ENCODE measurements around the gene PUS7.
"Not testable (repeated sequence)": the region's sequence is repeated elsewhere in the genome, so short reads cannot be mapped to it uniquely, and the experiment has no call there.

PUS7 gene

DNA sequence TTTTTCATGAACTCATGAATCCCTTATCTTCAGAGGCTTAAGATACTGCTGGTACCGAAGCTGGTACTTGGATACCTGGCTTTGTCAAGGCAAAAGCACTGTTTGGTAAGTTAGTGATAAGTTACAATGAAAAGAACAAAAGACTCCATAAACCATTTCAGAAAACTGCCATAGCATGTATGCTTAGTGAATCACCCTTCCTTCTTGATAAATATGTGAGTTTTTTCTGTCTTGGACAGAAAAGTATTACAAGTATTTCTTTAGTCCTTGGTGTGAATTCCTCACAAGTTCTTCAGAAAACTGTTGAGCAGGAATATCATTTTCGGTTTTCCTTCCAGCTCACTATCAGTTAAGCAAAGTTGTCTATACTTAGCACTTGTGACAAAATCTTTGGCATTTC is 25.6 kb downstream of the PUS7 start:
- DNase-seq (ENCODE audit: low read depth, low spot score), result no peak

DNA sequence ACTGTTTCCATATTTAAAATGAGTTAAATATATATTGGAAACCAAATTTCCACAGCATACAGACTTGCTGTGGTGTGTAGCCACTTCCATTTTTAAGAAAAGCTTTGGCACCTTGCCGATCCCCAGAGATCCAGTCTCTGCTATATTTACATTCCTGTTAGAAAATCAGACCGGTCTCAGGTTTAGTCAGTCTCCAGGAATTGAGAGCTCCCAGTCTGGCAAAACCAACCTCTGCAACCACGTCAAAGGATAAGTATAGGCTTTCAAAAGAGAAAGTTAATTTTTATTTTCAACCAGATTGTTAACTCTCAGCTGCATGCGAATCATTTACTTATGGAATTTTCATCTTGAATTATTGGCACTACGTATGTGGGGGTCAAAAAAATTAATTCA is 28.2 kb downstream of the PUS7 start:
- no peak for DNase-seq (ENCODE audit: low read depth, low spot score)

DNA sequence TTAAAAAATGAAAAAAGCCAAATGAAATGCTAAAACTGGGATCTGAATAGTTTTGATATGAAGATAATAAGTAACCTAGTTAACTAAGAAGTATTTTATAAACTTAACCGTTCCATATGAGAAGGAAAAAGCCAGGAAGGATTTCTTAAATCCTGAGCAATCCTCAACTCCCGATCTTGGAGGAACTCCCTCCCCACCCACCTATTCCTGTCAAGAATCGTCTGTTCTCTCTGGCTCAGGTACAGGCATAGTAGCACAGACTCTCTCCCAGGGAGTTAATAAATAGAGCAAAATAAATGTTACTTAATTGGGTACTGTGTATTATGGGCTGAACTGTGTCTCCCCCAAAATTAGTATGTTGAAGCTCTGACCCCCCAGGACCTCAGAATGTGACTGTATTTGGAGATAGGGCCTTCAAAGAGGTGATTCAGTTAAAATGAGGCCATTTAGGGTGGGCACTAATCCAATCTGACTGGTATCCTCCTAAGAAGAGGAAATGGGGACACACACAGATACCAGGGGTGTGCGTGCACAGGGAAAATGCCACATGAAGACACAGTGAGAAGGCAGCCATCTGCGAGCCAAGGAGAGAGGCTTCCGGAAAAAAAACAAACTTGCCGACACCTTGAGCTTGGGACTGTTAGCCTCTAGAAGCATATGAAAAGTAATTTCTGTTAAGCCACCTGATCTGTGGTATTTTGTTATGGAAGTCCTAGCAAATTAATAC is 28.7 kb downstream of the PUS7 start:
- no peak for DNase-seq (ENCODE audit: low read depth, low spot score)

DNA sequence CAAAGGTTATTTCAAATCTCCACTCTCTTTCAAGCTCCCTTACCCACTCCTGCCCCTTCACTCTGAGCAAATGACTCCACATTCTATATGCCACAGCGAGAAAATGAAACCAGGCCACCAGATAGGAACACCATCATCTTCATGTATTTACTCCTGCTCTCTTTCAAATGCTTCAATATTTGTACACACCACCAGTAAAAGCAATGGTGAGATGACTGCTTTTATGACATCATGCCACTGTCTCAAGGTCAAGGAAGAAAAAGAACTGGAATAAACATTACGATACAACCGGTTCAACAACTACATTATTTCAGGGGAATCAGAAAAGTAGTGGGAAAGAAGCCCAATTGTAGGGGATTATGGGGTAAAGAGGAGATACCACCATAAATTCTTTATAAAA is 32.7 kb downstream of the PUS7 start:
- DNase-seq (ENCODE audit: low read depth, low spot score), result no peak

DNA sequence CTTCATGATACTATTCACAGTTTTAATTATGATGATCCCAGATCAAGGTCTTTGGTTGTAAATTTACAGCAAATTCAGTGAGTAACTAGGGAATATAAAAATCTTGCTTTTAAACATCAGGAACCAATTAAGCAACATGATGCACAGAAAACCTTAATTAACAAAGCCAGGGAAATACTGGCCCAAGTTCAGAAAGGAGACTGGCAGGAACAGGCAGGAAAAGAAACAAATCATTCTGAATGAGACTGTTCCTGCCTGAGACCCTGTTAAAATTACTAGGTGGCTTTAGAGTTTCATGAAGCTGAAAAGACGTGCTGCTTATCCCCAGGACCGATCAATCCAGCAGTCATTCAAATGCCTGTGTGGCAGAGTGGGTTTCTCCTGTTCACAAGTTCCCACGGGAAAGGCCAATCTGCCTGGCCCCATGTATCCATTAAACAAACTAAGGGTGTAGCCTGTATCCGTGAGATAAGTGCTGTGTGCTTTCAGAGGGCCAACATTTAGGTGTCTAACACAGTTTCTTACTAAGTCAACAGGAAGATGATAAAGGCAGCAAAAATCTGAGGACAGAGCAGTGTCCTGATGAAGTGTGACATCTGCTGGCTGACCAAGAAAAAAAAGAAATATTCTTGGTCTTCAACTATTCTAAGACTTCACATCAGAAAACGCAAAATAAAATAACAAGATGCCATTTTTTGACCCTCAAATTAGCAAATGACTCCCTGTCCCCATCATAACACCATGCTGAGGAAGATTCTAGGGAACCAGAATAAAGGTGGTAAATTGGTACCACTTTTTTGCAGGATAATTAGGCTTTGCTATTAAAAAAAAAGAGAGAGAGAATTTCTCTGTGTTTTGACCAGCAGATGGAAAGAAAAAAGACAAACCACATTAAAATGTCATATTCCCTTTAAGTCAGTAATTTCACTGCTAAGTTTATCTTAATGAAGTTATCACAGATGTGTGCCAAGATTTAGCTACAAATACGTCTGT is 34.2 kb downstream of the PUS7 start:
- DNase-seq (ENCODE audit: low read depth, low spot score), result peak; percentile 24

DNA sequence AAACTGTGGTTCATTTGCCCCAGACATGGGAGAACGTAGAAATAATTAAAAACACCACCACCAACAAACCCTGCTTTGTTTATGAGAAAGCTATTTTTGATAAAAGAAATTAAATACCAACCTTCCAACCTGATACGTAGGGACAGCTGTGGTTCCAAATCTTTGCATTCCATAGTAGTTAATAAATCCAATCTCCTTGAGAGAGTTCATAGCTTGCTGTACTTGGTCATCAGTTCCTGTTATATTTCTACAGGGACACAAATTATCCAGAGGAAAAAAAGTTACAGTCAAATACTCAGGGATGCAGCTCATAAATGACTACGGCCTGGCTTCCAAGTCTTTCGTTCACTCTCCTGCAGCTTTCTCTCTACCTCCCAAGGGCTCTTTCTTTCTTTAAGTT is 41.1 kb downstream of the PUS7 start:
- no peak for DNase-seq (ENCODE audit: low read depth, low spot score)

DNA sequence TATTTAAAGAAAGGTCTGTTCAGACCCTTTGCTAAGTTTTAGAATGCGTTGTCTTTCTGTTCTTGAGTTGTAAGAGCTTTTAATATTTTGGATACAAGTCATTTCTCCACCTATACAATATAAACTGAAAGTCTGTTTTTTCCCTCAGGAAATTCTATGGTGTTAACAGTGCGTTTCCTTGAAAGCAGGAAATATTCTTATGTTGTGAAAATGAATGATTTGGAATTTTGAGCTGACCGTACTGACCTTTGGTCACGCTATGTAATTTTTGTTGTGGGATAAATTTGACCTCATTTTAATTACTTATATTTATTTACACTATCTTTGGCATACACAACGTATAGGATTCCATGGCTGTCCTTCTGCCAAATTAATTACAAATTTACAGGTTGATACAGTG is 43.5 kb downstream of the PUS7 start:
- no peak for DNase-seq (ENCODE audit: low read depth, low spot score)

DNA sequence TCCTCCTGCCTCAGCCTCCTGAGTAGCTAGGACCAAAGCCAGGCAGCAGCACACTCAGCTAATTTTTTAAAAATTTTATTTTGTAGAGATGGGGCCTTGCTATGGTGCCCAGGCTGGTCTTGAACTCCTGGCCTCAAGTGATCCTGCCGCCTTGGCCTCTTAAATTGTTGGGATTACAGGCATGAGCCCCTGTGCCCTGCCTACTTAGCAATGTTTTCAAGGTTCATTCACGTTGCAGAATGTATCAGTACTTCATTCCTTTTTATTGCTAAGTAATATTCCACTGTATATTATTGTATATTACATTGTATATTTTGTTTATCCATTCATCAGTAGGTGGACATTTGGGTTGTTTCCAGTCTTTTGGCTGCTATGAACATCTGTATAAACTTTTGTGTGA is 44.2 kb downstream of the PUS7 start:
- no peak for DNase-seq (ENCODE audit: low read depth, low spot score)

DNA sequence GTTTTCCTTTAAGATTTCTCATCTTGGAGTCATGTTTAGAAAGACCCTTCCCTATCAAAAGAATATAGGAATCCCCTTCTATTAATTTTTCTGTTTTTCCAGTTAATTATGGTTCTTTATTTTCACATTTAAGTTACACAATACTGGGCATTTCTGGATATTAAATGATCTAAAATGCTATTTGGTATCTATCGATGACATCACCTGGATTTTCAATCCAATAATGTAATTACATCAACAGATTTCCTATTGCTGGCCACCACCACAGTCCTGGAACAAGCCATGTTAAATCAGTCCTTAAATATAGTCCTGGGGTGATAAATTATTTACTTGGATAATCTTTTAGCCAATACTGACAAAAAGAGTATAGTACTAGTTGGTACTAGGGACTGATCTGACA is 48.0 kb downstream of the PUS7 start:
- no peak for DNase-seq (ENCODE audit: low read depth, low spot score)

DNA sequence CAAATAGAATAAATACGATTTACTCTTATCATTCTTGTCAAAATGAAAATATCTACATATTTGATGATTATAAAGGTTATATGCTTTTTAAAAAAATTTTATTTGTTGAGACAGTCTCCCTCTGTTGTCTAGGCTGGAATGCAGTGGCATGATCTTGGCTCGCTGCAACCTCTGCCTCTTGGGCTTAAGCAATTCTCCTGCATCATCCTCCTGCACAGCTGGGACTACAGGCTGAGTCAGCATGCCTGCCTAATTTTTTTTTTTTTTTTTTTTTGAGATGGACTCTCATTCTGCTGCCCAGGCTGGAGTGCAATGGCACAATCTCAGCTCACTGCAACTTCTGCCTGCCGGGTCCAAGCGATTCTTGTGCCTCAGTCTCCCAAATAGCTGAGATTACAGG is 48.9 kb downstream of the PUS7 start:
- peak; percentile 32 for DNase-seq (ENCODE audit: low read depth, low spot score)

DNA sequence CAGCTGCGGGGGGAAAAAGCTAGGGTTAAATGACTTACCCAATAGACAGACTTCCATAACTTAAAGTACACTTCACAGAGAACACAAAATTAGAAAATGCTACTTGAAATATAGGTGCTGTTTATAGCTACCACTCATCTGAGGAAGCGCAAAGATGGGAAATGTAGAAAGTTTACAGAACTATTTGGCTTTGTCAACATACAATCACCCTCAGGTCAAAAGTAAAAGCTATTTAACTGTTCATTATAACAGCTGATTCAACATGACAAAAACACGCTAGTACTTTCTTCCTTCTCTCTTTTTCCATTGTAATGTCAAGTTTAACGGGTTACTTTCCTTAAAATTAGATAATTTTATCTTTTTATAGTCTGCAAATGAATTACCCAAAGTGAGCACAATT is 51.2 kb downstream of the PUS7 start:
- DNase-seq (ENCODE audit: low read depth, low spot score), result no peak

DNA sequence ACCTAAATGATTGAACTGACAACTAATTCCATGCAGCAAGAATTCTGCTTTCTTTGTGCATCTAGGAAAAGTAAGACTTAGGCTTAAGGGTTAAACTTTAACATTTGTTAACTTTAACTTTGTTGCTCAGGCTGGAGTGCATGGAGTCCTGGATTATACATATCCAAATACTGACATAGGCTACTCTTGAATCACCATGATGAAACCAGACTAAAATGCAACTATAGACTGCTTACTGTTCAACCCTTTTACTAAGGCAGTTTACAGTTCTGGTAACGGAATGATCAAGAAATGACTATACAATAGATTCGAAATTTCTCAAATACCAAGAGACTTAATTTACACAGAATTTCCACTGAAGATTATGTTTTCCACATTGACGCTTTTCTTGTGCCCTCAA is 52.0 kb downstream of the PUS7 start:
- DNase-seq (ENCODE audit: low read depth, low spot score), result no peak

DNA sequence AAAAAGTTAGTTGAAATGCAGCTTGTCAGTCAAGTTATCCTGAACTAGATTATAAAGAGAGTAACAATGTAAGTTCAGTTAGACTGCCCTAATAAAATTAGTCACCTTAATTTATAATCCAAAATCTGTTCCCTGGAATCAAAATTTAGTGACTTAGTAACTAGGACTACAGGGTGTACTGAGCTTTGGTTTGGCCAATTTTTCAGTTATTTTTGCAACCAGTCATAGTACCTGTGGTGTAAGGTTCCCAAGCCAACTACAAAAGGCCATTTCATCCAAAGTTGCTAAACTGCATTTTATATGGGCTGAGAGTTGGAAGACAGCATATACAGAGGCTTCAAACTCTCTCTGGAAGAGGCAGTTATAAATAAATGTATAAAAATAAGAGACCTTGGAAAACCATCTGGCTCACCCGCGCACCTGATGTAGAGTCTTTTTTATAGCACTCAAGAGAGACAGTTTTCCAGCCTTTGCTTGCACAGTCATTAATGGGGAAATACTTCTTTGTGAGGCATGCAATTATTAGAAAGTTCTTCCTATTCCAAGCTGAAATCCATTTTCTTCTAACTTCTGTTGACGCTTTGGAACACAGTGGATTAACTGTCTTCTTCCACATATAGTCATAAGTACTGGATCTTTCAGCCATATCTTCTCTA is 59.2 kb downstream of the PUS7 start:
- no peak for DNase-seq (ENCODE audit: low read depth, low spot score)

DNA sequence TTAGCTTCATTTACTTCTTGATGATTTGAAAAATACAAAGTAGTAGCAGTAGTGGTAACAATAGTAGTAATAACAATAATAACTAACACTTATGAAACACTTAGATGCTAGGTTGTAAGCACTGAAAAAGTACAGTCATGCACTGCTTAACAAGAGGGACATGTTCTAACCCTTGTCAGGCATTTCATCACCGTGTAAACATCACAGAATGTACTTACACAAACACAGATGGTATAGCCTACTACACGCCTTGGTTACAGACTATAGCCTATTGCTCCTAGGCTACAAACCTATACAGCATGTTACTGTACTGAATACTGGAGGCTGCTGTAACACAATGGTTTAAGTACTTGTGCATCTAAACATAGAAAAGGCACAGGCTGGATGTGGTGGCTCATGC is 60.6 kb downstream of the PUS7 start:
- no peak for DNase-seq (ENCODE audit: low read depth, low spot score)

DNA sequence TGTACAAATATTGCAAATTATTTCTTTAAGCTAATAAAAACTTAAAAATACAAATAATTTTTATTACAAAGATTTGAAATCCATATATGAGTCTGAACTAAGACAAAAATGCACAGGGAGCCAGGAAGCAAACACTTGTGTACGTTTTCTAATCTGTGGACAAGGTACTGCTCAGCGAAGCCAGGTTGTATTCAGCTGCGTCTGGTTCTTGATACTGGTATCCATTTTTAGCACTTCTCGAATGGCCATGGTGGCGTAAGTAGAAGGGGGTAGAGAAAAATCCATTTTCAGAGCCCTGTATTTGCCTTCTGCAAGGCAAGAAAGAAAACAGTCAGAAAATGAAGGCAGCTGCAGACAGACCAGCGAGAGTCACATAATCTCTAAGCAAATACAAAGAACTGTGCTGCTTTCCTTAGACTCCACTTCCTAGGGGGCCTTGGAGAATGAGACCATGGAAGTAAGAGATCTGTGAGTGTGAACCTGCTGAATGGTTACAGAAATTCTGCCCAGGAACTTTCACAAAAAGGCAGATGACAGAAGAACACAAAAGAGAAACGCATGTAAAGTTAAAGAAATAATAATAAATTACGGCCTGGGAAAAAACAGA is 64.3 kb downstream of the PUS7 start:
- DNase-seq (ENCODE audit: low read depth, low spot score), result no peak

DNA sequence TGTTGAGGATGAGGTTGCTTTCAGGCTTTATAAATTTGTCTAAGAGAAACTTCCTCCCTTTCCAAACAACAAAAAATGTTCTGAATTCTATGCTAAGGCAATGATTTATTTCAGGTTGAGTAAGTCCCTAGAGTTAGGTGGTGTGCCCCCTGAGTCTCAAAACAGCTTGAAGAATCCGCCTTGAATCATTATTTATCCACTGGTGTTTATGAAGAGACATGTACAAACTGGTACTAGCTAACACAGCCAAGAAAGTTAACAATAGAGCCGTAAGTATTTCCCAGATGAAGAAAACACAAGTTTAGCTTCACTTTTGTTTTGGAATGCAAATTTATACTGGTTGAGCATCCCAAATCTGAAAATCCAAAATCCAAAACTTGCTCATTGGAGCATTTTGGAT is 67.2 kb downstream of the PUS7 start:
- no peak for DNase-seq (ENCODE audit: low read depth, low spot score)

DNA sequence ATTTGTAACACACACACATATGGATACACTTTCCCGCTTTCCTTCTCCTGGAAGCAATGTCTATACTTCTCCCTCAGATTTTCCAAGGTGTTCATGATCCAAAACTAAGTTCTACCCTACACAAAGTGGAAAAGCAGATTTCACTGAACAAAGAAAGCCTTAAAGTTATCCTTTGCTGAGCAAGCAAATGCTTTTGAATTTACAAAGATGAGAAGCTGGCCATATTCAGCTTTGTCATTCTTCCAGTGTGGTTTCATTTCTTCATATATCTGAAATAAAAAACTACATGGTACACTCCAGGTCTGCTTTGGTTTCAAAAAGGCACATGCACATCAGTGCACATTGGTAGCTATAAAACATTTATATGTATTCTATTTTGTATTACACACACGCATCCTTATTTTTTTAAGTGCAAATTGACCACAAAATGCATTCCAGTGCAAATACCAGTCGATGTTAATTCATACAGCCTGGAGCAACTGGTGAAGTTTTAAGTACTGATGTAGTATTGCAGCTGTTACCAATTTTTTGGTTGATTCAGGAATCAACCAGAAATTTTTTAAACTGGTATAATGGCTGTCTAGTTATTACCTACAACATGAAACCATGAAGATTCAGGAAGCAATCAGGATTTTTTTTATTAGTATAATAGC is 67.8 kb downstream of the PUS7 start:
- no peak for DNase-seq (ENCODE audit: low read depth, low spot score)

DNA sequence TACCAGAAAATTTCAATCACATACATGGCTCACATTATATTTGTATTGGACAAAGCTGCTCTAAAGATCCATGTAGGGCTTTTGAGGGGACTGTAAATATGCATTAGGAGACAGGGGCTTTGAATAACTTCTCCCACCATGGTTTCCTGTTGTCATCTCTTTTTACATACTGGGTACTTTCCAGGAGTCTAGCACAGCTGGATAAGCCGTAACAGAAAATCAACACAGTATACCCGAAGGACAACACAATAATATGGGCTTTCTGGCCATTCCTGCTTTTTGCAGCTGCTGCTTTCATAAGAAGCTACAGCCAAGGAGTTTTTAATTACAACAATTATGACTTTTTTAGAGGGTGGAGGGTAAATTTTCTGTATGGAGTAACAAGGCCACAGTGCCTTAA is 70.0 kb downstream of the PUS7 start:
- no peak for DNase-seq (ENCODE audit: low read depth, low spot score)

DNA sequence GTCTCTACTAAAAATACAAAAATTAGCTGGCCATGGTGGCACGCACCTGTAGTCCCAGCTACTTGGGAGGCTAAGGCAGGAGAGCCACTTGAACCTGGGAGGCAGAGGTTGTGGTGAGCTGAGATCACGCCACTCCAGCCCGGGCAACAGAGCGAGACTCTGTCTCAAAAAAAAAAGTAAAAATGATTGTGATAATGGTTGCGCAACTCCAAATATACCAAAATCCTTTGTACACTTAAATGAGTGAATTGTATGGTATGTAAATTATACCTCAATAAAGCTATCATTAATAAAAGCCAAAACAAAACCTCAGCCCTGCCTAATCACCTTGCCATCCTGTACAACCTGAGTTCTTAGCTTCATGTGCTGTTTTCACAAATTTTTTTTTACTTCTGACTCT is 71.2 kb downstream of the PUS7 start:
- not testable (repeated sequence) for DNase-seq (ENCODE audit: low read depth, low spot score)

DNA sequence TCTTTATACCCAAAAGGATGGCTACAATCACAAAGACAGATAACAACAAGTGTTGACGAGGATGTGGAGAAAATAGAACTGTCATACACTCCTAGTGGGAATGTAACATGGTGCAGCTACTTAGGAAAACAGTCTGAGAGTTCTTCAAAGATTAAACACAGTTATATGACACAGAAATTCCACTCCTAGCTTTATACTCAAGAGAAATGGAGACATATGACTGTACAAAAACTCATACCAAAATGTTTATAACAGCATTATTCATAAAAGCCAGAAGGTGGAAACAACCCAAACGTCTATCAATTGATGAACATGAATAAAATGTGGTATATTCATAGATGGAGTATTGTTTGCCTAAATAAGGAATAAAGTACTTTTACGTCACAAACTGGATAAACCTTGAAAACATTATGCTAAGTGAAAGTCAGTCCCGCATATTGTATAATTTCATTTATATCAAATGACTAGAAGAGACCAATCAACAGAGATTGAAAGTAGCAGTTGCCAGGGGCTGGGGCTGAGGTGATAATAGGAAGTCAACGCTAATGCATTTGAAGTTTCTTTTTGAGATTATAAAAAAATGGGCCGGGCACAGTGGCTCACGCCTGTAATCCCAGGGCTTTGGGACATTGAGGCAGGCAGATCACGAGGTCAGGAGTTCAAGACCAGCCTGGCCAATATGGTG is 71.8 kb downstream of the PUS7 start:
- no peak for DNase-seq (ENCODE audit: low read depth, low spot score)

DNA sequence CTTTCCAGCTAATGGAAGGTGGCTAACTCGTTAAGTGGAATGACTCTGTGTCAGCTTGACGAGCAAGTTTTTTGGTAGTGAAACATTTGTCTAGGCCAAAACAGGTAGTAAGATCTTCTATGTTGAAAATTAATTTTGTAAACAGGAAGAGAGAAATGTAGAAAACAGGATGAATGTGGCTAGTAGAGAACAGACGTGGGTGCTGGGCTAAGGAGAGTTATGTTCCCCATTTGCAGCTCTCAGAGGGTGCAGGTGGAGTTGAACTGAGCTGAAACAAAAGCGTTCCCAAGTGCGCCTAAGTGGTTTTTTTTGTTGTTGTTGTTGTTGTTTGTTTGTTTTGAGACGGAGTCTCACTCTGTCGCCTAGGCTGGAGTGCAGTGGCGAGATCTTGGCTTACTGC is 73.9 kb downstream of the PUS7 start:
- DNase-seq (ENCODE audit: low read depth, low spot score), result no peak
